OCI-LY1 (cell line): ENCODE measurements around the gene GRAMD1B.

Source experiments
- H2AFZ ChIP-seq: fragments of 200-600 bp; sonication (generic), shearing (Covaris generic); 2 replicates; pipeline ENCODE4 v1.6.0; 2014; ENCODE audit warnings: antibody characterized with exemption, mild to moderate bottlenecking, low read length
- H3F3A ChIP-seq: fragments of 200-600 bp; sonication (generic), shearing (Covaris generic); 2 replicates; pipeline ENCODE4 v1.6.0; 2014; ENCODE audit warnings: mild to moderate bottlenecking, antibody characterized with exemption, low read length, moderate library complexity; ENCODE audit not compliant: insufficient read depth
- H3K27ac ChIP-seq: fragments of 200-600 bp; sonication (generic); 2 replicates; pipeline ENCODE4 v1.5.1; 2014; ENCODE audit warnings: low read length, mixed run types, mild to moderate bottlenecking, low read depth; ENCODE audit not compliant: poor library complexity, severe bottlenecking
- H3K27me3 ChIP-seq: fragments of 200-600 bp; sonication (generic); 2 replicates; pipeline ENCODE4 v1.6.0; 2014; ENCODE audit warnings: antibody characterized with exemption, mild to moderate bottlenecking, low read length, moderate library complexity; ENCODE audit not compliant: insufficient read depth
- H3K36me3 ChIP-seq: fragments of 200-600 bp; sonication (generic); 2 replicates; pipeline ENCODE4 v1.6.1; 2014; ENCODE audit warnings: mild to moderate bottlenecking, antibody characterized with exemption, low read length, moderate library complexity, mixed read lengths; ENCODE audit not compliant: insufficient read depth
- H3K4me1 ChIP-seq: fragments of 200-600 bp; sonication (generic); 2 replicates; pipeline ENCODE4 v1.5.1; 2014; ENCODE audit warnings: mild to moderate bottlenecking, low read length, moderate library complexity; ENCODE audit not compliant: insufficient read depth, severe bottlenecking
- H3K4me2 ChIP-seq: fragments of 200-600 bp; sonication (generic), shearing (Covaris generic); 2 replicates; pipeline ENCODE4 v1.6.1; 2014; ENCODE audit warnings: low read length
- H3K4me3 ChIP-seq: fragments of 200-600 bp; sonication (generic); 2 replicates; pipeline ENCODE4 v1.5.1; 2014; ENCODE audit warnings: low read length, low read depth, mild to moderate bottlenecking, mixed read lengths; ENCODE audit not compliant: poor library complexity, severe bottlenecking
- H3K79me2 ChIP-seq: fragments of 200-600 bp; shearing (Covaris generic); 2 replicates; pipeline ENCODE4 v1.6.1; 2016; ENCODE audit warnings: mixed run types, low read length, mixed read lengths; ENCODE audit not compliant: insufficient read depth
- H3K9ac ChIP-seq: fragments of 200-600 bp; sonication (generic), shearing (Covaris generic); 2 replicates; pipeline ENCODE4 v1.6.1; 2014; ENCODE audit warnings: mild to moderate bottlenecking, low read length, mixed read lengths
- H3K9me2 ChIP-seq: fragments of 200-600 bp; sonication (generic), shearing (Covaris generic); 2 replicates; pipeline ENCODE4 v1.6.1; 2014; ENCODE audit warnings: low read depth, mild to moderate bottlenecking, low read length, mixed read lengths
- H3K9me3 ChIP-seq: fragments of 200-600 bp; shearing (Covaris generic); 2 replicates; pipeline ENCODE4 v1.6.1; 2014; ENCODE audit warnings: low read length, mixed read lengths
- H4K20me1 ChIP-seq: fragments of 200-600 bp; sonication (generic), shearing (Covaris generic); 2 replicates; pipeline ENCODE4 v1.6.0; 2016; ENCODE audit warnings: mild to moderate bottlenecking, low read length; ENCODE audit not compliant: insufficient read depth
- CTCF ChIP-seq: fragments of 200-600 bp; sonication (generic), shearing (Covaris generic); IDR thresholded peaks from 2 replicates; pipeline ENCODE4 v1.5.1; 2017; ENCODE audit warnings: mild to moderate bottlenecking, antibody characterized with exemption, low read length, moderate library complexity, mixed read lengths
- EZH2 ChIP-seq: fragments of 200-600 bp; sonication (generic), shearing (Covaris generic); IDR thresholded peaks from 2 replicates; pipeline ENCODE4 v1.8.0; 2017; ENCODE audit warnings: borderline replicate concordance, mixed run types, mild to moderate bottlenecking, antibody characterized with exemption, low read length, moderate library complexity, mixed read lengths

GRAMD1B gene

GRCh38 chr11:123523539-123523938, 93.5 kb downstream of the GRAMD1B start:
- no peaks in the 10 kb centered on the region for H3K9me2 ChIP-seq
- H3K4me3 ChIP-seq, result no peak overlapping the region
- no peaks in the 10 kb centered on the region for H3K27me3 ChIP-seq
- no peak overlapping the region for H3K4me2 ChIP-seq
- TF ChIP-seq EZH2, result no peak
- no peak for TF ChIP-seq CTCF
- no peak overlapping the region for H3K9ac ChIP-seq
- H2AFZ ChIP-seq, result no peak overlapping the region
- H3K36me3 ChIP-seq, result no peaks in the 10 kb centered on the region
- H3K9me3 ChIP-seq, result no peaks in the 10 kb centered on the region
- H3K27ac ChIP-seq, result no peak overlapping the region
- H3F3A ChIP-seq, result no peaks in the 10 kb centered on the region
- H3K4me1 ChIP-seq, result no peaks in the 10 kb centered on the region
- H4K20me1 ChIP-seq, result no peaks in the 10 kb centered on the region
- no peaks in the 10 kb centered on the region for H3K79me2 ChIP-seq

GRCh38 chr11:123525097-123525496, 95.0 kb downstream of the GRAMD1B start:
- Histone ChIP-seq H3K9ac (no peak overlapping the region), H3K4me2 (no peak overlapping the region), H3K9me3 (no peaks in the 10 kb centered on the region), H3K4me3 (no peak overlapping the region), H3K79me2 (no peaks in the 10 kb centered on the region), H2AFZ (no peak overlapping the region), H3K36me3 (no peaks in the 10 kb centered on the region), H3K4me1 (no peaks in the 10 kb centered on the region), H3K27ac (no peak overlapping the region), H3K27me3 (no peaks in the 10 kb centered on the region), H4K20me1 (no peaks in the 10 kb centered on the region), H3K9me2 (no peaks in the 10 kb centered on the region), H3F3A (no peaks in the 10 kb centered on the region)
- TF ChIP-seq CTCF (no peak), EZH2 (no peak)

GRCh38 chr11:123525511-123525918, 95.4 kb downstream of the GRAMD1B start:
- Histone ChIP-seq H3K4me3 (no peak overlapping the region), H3K9me2 (no peaks in the 10 kb centered on the region), H3K79me2 (no peaks in the 10 kb centered on the region), H2AFZ (no peak overlapping the region), H3K4me1 (no peaks in the 10 kb centered on the region), H3K27me3 (no peaks in the 10 kb centered on the region), H3K4me2 (no peak overlapping the region), H4K20me1 (no peaks in the 10 kb centered on the region), H3F3A (no peaks in the 10 kb centered on the region), H3K27ac (no peak overlapping the region), H3K36me3 (no peaks in the 10 kb centered on the region), H3K9ac (no peak overlapping the region), H3K9me3 (no peaks in the 10 kb centered on the region)
- TF ChIP-seq EZH2, result no peak
- TF ChIP-seq CTCF, result no peak
